Measurements from ENCODE around the gene AIFM1.
"Not testable (repeated sequence)": the region's sequence is repeated elsewhere in the genome, so short reads cannot be mapped to it uniquely, and the experiment has no call there.

AIFM1 gene

GRCh38 chrX:130119312-130119898, 46.2 kb downstream of the AIFM1 start:
- DNase-seq = no peak

GRCh38 chrX:130118441-130119311, 47.0 kb downstream of the AIFM1 start:
- DNase-seq = no peak

- DNase-seq = no peak
Measured at GRCh38 chrX:130117166-130117565, 48.5 kb downstream of the AIFM1 start.

GRCh38 chrX:130115119-130115885, 50.3 kb downstream of the AIFM1 start:
- DNase-seq = not testable (repeated sequence)

GRCh38 chrX:130114141-130114588, 51.5 kb downstream of the AIFM1 start:
- no peak for DNase-seq

- peak in 1 of 58 donors; percentile 8 for DNase-seq
Measured at GRCh38 chrX:130111220-130112154, 54.2 kb downstream of the AIFM1 start.

DNA sequence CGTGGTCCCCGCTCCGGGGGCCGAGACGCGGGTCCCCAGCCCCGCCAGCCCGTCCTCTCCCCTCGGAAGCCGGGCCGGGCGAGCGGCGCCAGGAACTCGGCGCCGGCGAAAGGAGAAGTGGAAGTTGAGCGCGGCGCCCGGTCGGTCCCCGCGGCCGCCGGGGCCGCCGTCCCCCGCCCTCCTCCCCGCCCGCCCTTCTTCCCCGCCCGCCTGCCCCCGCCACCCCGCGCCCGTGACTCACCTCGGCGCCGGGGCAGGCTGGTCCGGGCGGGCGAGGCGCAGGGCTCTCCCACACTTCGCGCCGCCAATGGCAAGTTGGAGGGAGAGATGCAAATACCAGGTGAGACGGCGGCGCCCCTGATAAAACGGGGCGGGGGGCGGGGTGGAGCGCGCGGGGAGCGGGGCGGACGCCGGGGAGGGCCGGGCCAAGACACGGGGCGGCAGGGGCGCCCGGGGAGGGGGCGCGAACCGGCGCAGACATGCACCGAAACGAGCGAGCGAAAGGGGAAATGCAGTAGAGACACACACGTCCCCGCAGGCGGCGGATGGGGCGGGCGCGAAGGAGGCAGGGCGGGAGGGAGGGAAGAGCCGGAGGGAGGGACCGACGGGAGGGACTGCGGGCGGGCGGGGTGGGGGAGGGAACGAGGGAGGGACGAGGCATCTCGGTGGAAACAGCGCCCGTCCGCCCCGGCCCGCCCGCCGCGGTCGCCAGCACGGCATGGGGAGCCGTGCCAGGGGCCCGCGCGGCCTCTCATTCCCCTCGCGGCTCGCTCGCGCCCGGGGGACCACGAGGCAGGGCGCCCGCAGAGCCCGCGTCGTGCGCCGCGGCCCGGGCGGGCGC, 55.0 kb downstream of the AIFM1 start, which contains the start of gene ELF4:
Gene ELF4, minus strand, starts transcription at position 119 of the 841 bp plus-strand sequence. CDS start 29,167 bp downstream, outside the sequence.
- DNase-seq = peak in 9 of 58 donors; percentile 2 to 63 (median 4)

DNA sequence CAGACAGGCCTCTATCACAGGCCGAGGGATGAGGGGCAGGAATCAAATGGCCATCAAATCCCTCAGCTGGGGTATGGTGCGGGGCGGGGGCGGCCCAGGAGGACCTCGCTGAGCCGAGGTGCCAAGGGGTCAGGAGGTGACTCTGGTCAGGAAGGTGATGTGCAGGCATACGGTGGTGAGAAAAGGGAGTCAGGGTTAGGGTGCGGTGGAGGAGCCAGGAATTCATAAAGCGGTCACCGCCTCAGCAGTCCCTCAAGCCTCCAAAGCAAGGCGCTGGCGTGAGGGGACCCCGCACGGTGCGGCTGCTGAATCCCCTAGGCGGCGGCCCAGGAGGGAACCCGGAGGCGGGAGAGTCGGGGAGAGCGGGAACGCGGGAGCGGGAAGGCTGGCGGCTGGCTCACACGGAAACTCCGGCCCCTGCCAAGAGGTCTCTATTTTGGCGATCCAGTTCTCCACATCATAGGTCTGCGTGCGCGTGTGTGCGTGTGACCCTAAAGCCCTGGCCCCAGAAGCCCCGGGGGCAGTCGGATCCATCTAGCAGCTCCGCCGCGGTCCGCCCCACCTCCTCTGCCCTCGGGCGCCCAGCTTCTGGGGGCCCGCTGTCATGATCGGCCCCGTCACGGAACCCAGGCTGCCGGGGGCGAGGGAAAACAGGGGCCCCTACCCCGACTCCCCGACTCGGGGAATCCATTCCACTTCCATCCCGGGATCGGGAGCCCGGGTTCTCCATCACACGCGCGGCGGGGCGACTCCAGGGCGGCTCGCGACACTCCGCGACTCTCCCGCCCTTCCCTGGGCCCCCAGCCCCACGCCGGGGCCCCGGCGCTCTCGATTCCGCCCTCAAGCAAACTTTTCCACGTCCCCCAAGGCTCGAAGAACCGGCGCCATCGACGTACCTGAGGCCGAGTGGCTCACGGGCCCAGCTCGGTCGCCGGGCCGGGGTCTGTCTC, 55.9 kb downstream of the AIFM1 start:
- DNase-seq = peak in 1 of 58 donors; percentile 25

GRCh38 chrX:130108647-130109428, 56.8 kb downstream of the AIFM1 start:
- DNase-seq = peak in 1 of 58 donors; percentile 3

DNA sequence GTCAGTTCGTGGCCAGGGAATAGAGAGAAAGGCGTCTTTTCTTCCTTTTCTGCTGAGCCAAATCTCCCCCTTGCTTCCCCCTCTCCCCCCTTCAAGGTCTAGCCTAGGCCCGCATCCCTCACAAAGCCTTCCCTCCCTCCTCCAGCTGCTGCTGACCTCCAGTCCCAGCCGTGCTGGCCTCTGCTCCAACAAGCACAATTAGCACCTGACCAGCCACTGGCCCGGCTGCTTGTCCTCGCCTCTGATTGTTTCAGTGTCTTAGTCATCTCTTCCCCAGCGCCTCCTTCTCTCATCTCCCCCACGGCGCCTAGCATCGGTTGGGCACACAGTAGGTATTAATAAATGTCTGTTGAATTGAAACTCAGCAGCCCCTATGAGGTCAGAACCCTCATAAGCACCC, 59.6 kb downstream of the AIFM1 start:
- peak in 1 of 58 donors; percentile 9 for DNase-seq

- no peak for DNase-seq
Measured at GRCh38 chrX:130105244-130105643, 60.4 kb downstream of the AIFM1 start.

GRCh38 chrX:130103605-130104004, 62.0 kb downstream of the AIFM1 start:
- no peak for DNase-seq

DNA sequence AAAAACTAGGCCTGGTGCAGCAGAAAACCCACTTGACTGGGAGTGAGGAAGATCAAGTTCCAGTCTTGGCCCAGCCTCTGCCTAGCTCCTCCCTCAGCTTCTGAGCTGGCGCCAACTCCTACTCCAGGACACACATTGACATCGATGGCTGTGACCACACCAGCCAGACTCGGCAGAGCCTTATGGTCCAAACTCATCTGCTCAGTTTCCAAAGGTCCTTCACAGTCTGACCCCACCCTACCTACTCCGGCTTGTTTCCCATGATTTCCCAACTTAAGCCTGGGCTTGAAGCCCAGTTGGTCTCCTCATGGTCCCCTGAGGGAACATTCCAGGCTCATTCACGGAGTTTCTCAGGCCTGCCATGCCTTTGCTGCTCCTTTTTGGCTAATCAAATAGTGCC, 65.5 kb downstream of the AIFM1 start:
- DNase-seq = no peak

DNA sequence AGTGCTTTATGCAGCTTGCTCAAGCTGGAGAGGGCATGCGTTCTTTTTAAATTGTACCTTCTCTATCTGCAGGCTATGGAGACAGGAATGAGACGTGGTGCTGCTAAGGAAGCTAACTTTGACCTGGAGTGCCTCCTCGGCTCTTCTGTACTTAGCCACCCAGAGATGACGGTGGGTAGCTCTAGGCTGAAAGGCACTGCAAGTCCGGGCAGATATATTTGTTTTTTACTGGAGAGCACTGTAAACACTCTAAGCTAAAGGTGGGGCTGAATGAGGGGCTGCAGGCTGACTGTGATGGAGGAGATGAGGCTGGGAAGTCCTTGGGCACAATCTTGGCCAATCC, 67.5 kb downstream of the AIFM1 start:
- no peak for DNase-seq

DNA sequence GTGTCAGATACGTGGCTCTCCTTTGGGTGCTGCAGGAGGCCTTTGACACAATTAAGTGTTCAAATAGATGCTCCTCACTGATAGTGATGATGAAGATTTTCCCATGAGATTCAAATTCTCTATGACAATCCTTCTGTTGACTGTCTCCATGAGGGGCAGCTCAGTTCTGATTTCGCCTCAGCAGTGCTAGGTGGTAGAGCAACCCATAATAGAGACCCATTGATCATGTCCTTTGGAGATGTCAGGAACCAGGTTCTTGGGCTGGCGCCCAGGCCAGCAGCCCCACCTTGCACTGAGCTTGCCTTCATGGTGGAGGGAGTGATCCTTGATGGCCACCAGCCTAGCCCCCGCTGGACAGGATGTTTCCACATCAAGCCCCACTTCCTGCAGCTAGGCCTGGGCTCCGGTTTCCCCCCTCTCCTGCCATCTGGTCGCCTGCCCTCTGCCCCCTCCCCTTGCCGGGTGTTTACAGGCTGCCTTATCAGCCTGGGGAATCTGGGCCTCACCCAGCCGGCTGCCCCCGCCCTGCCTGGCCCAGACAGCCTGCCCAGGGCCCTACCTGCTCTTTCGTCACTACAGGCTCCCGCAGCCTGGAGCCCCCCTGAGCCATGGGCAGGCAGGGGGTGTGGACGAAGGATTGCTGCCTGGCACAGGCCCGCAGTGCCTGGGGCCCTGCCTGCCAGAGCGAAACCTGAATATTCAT, 68.0 kb downstream of the AIFM1 start:
- DNase-seq = no peak

GRCh38 chrX:130095249-130096030, 70.2 kb downstream of the AIFM1 start:
- no peak for DNase-seq
